GM10248 (cell line): ENCODE results near the gene S1PR3.
"Not testable (repeated sequence)": the region's sequence is repeated elsewhere in the genome, so short reads cannot be mapped to it uniquely, and the experiment has no call there.

ENCODE experiments used
- CTCF ChIA-PET: fragments of 300-600 bp; sonication (Branson Sonifier 250); formaldehyde crosslinking; extraction: SDS; loops from one replicate; lab custom pipeline; 2021; ENCODE audit warnings: antibody characterized with exemption; lab: Yijun Ruan, JAX
- POLR2A ChIA-PET: fragments of 350-650 bp; sonication (Branson Sonifier 250); formaldehyde crosslinking; extraction: SDS; loops from one replicate; lab custom pipeline; 2020; ENCODE audit warnings: antibody characterized with exemption; lab: Yijun Ruan, JAX
- DNase-seq: peaks from one replicate; pipeline ENCODE4 v3.0.0; 2012; ENCODE audit errors: extremely low spot score
- CTCF ChIP-seq: IDR thresholded peaks from 2 replicates; pipeline ENCODE4 v1.5.1; 2012; ENCODE audit warnings: mild to moderate bottlenecking, low read depth; ENCODE audit errors: extremely low read depth, missing control alignments, control extremely low read depth

S1PR3 gene

GRCh38 chr9:88991066-88992034 is at the start of gene S1PR3:
Gene S1PR3, plus strand, starts transcription at chr9:88991468. Its CDS starts 9,733 bp downstream, at chr9:89001201.
- POLR2A ChIA-PET = no interaction called here
- no peak for DNase-seq
- CTCF ChIA-PET = interaction anchor here (1.3 kb wide), 1 partner anchor 10 kb away, joined by 4 read pairs; no protein-coding TSS in a partner anchor
- no peak for TF ChIP-seq CTCF

DNA sequence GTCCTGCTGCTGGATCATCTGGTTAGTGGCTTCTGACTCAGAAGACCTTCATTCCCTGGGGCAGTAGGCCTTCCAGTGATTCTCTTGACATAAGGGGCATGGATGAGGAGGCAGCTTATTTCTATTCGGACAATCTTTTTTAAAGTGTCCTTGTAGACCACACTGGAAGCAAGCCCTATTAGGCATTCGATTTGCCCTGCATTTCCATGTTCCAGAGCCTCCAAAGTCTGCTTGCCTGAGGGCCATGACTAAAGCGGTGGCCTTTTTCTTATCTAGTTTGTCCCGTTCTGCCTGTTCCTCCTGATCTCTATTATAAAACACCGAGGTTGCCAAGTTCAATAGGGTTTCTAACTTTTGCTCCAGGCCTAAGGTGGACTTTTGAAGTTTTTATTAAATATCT is 49.7 kb upstream of the S1PR3 start:
- CTCF ChIA-PET, DNase-seq, POLR2A ChIA-PET: not testable (repeated sequence)

DNA sequence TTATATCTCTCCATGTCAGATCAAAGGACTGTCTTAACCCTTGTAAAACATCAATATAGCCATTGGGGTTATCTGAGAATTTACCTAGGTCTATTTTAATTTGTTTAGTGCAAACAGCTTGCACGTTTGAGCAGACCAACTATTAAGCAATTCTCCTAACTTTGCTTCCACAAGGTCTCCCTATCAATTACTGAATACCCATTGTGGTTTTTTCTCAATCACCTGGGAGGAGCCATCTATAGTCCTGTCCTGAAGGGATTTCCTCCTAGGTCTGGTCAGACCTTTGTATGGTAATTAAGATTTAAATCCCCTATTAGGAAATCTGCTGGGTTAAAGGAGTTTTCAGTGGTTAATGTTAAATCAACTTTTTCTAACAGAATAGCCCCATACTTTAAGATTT is 48.9 kb upstream of the S1PR3 start:
- ChIA-PET POLR2A (no interaction called here), CTCF (no interaction called here)
- DNase-seq = no peak
- TF ChIP-seq CTCF = no peak

GRCh38 chr9:88945636-88946333 is 45.5 kb upstream of the S1PR3 start:
- POLR2A ChIA-PET = no interaction called here
- no peak for TF ChIP-seq CTCF
- CTCF ChIA-PET = no interaction called here
- DNase-seq = no peak

- POLR2A ChIA-PET = no interaction called here
- DNase-seq = no peak
- CTCF ChIA-PET = no interaction called here
- TF ChIP-seq CTCF = no peak
Measured at GRCh38 chr9:88947581-88948573, 43.4 kb upstream of the S1PR3 start.

GRCh38 chr9:88949425-88949824 is 41.8 kb upstream of the S1PR3 start:
- no peak for TF ChIP-seq CTCF
- POLR2A ChIA-PET = no interaction called here
- CTCF ChIA-PET = no interaction called here
- DNase-seq = no peak
